Measurements from ENCODE around the gene FEM1B.
A peak's percentile ranks its signal among the peaks of the same experiment; 100 is the strongest.

Gene FEM1B

DNA sequence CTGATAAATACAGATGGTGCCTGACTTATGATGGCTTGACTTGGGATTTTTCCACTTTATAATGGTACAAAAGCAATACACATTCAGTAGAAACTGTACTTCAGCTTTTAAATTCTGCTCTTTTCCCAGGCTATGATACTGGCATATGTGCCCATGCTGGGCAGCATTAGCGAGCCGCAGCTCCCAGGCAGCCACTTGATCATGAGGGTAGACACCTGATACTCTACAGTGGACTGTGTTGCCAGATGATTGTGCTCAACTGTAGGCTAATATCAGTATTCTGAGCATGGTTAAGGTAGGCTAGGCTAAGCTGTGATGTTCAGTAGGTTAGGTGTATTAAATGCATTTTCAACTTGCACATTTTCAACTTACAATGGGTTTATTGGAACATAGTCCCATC lies 17.7 kb upstream of the FEM1B start:
- no peak for DNase-seq

DNA sequence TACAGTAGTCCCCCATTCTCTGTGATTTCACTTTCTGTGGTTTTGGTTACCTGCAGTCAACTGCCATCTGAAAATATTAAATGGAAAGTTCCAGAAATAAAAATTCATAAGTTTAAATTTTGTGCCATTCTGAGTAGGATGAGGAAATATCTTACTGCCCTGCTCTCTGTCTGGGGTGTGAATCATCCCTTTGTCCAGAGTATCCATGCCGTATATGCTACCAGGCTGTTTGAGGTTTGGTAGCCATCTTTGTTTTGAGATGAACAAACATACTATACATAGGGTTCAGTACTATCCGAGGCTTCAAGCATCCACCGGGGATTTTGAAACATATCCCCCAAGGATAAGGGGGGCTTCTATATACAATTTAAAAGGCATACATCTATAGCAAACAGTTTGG lies 16.3 kb upstream of the FEM1B start:
- DNase-seq, result no peak

DNA sequence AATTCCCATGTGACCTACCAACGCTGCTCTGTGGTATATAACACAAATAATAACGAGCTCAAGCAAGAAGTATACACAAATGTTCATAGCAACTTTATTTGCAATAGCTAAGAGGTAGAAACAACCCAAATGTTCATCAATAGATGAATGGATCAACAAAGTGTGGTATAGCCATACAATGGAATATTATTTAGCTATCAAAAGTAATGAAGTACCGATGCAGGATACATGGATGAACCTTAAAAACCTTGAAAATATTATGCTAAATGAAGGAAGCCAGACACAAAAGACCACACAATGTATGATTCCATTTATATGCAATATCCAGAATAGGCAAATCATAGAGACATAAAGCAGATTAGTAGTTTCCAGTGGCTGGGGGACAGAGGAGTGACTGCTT lies 15.6 kb upstream of the FEM1B start:
- DNase-seq, result no peak

DNA sequence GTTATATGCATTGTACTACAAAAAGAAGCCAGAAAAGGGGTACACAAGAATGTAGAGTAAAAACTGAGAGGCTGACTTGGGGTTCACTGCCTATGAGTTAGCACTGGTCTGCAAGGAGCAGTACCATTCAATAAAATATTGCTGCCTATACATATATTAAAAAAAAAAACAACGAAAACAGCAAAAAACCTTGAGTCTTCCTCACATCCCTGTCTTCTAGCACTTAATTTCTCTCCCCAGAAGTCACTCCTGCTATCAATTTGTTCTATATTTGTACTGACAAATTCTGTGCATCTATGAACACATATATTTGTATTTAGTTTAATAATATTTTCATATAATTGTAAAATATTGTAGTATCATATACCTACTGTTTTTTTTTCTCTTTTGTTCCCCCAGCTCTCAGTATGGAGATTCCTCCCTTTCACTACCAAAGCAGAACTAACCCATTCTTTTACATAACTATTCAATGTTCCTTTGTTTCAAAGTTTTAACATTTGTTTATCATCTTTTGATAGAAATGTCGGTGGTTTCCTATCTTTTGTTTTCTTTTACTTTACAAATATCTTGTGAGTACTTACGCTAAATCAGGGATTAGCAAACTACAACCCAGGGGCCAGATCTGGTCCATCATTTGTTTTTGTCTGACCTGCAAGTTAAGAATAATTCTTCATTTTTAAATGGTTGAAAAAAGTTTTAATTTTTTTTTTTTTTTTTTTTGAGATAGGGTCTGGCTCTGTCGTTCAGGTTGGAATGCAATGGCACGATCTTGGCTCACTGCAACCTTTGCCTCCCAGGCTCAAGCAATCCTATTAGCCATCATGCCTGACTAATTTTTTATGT lies 14.8 kb upstream of the FEM1B start:
- DNase-seq, result no peak

DNA sequence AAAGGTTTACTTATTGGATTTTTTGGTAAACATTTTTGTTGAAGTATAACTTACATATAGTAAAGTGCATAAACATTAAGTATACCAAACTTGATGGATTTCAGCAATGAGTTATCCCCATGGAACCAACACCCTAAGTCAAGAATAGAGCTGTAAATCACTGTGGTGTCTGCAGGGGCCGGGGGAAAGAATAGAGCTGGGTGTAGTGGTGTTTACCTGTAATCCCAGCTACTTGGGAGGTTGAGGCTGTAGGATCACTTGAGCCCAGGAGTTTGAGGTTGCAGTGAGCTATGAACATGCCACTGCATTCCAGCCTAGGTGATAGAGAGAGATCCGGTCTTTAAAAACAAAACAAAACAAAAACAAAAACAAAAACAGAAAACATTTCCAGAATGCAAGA lies 13.3 kb upstream of the FEM1B start:
- DNase-seq, result no peak

DNA sequence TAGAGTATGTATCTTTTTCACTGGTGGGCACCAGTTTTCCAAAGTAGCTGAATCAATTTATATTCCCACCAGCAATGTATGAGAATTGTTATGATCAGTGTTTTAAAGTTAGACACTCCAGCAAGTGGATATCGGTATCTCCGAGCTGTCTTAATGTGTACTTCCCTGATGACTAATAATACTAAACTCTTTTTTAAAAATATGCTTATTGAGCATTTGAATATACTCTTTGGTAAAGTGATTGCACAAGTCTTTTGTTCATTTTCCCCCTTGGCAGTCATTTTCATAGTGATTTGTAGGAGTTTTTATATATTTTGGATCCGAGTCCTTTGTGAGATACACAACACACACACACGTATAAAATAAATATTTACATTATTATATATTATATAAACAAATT lies 12.5 kb upstream of the FEM1B start:
- no peak for DNase-seq

DNA sequence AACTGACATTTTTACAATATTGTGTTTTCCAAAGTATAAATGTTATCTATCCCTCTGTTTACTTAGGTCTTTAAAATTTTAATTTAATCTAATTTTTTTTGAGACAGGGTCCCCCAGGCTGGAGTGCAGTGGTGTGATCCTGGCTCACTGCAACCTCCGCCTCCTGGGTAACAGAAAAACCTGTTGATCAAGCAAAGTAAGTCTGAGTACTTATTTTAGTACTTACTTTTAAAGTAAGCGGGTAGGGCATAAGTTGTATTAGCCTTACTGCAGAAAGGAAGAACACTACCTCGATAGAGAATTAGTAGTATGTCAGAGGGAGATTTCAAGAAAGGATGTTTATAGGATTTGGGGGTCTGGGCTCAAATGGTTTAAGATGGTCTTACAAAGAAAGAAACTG lies 11.9 kb upstream of the FEM1B start:
- DNase-seq, result no peak

DNA sequence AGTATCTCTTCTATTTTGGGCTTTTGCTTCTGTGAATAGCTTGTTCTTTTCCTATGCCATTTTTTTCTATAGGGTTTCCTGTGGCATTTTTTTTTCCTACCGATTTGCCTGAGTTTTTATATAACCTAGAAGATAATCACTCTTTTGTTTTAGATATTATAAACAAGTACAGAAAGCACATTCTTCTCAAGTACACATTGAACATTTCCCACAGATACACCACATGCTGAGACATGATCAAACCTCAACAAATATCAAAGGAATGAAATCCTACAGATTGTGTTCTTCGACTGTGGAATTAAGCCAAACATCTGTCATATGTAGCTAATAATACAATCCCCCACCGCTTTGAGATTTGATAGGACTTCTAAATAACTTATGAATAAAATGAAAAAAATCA lies 9.1 kb upstream of the FEM1B start:
- DNase-seq, result no peak

DNA sequence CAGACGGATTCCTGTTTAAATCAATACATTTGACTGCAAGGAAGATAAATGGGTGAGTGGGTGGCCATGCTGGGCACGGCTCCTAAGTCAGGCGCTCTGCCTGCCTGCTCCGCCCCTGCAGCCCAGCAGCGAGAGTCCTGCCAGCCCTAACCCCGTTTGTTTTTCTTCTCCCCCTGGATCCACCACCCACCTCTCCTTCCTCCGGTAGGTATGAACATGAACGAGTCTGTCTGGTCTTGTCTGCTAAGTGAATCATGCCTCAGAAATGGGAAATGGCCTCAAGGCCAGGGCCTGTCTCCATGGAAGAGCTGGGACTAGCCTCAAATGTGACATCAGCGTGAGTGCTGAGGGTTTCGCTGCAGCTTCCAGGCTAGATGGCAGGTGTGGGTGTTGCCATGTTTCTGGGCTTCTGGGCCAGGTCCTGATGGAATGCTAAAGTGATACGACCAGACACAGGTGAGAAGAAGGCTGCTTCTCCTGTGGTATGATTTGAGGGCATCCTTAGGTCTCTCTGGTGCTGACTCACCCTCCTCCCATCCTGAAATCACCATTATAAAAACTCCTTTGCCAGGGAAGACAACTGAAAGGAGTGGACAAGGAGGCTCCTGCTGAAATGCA lies 5.6 kb upstream of the FEM1B start:
- peak; percentile 73 for DNase-seq

DNA sequence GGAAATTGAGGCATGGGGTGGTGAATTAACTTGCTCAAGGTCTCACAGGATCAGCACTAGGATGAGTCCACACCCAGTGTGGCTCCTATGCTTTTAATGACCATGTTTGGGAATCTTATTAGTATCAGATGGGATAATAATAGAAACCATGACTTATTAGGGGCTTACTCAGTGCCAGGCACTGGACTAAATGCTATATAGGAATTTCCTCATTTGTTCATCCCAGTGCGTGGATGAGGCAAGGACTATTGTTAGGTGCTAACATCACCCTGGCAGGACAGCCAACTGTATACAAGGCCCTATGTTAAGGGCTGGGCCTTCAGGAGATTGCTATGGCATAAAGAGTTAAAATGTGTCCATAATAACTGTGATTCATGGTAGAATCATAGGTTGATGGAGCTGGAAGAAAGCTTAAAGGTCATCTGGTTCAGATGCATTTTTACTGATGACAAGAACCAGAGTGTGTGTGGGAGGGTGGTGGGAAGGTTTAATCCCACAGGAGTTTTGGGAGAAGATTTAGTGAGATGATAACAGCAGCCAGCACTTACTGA lies 4.7 kb upstream of the FEM1B start:
- no peak for DNase-seq

DNA sequence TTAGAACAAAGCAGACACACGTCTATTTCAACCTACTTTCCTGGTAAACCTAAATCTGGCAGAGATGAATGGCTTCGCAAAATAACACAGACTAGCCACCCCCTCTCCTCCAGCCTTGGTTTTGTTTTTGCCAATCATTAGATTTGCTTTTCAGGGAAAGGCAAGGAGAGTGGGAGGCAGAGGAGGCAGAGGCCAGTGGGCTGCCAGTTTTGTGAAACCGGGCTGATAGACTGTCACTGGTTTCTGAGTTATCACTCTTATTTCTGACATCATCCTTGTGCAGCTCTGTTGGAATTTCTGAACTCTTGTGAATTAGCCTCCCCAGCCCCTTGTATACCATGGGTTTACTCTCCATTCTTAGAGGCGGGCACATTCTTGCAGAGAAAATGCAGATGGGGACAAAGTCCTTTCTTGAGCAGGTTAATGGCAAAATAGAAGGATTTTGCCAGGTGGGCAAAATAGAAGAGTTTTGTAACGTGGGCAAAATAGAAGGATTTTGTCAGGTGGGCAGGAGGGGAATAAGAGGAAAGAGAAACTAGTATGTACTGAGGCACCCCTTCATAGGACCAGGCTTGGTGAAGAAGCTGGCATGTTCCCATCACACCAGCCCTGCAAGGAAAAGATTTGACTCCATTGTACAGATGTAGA lies 3.2 kb upstream of the FEM1B start:
- no peak for DNase-seq

DNA sequence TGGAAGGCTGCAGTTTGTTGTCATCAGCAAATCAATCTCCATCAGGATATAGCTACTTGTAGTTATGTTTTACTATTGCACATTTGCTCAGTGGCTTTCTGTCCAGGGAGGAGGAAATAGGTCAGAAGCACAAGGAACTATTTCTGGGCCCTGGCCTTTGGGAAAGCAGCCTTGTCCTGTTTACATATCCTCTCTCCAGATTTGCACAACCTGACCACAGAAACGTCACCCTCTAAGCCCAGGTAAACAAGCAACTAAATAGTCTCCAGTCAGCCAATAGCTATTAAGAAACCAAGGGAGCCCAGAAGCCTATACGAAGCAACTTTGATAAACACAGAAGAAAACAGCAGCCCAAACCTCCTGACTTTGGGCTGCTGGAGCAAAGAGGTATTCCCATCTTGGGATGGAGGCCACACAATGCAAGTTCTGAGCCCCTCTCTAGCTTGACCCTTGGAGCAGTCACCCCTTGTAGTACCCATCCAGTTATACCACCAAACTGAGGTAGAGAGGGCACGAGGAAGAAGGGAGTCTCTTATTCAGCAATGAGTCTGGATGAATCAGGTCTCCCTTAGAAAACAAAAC lies 2.3 kb upstream of the FEM1B start:
- no peak for DNase-seq

DNA sequence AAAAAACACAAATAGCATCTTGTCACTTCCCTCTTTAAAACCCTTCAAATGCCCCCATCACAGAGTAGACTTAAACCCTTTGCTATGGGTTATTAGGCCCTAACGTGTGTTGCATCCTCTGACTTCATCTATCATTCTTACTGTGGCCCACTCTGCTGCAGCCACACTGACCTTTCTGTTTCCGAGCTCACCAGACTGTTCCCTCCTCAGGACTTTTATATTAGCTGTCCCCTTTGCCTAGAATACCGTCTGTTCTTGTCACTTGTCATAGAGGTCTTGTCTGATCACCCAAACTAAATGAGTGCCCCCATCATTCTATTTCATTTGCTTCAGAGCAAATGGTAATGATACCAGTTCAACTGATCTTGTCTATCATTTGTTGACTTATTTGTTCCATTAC lies 877 bp upstream of the FEM1B start:
- no peak for DNase-seq

DNA sequence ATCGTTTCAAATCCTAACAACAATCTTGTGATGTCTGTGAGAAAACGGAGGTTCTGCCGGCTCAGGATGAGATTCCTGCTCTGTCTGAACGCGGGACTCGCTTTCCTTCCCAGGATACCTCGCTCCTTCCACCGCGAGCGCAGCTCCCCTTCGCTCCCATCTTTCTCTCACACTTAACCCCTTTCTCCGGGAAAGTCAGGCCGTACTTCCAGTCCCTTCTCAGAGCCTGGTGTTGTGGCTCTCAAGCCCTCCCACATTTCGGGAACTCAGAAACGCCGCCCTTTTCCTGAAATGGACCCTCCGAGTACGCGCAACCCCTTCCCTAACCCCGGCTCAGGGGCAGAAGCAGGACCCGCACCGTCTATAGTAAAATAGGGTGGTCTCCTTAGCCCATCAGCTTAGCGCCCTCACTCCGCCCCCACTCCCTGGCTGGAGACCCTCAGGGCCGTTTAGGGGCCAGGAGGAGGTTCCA lies 378 bp upstream of the FEM1B start:
- no peak for DNase-seq

DNA sequence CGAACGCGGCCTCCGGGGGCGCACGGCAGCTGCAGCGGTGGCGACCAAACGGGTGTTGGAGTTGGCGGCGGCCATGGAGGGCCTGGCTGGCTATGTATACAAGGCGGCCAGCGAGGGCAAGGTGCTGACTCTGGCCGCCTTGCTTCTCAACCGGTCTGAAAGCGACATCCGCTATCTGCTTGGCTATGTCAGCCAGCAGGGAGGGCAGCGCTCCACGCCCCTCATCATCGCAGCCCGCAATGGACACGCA lies 725 bp downstream of the FEM1B start:
- DNase-seq, result peak; percentile 40

DNA sequence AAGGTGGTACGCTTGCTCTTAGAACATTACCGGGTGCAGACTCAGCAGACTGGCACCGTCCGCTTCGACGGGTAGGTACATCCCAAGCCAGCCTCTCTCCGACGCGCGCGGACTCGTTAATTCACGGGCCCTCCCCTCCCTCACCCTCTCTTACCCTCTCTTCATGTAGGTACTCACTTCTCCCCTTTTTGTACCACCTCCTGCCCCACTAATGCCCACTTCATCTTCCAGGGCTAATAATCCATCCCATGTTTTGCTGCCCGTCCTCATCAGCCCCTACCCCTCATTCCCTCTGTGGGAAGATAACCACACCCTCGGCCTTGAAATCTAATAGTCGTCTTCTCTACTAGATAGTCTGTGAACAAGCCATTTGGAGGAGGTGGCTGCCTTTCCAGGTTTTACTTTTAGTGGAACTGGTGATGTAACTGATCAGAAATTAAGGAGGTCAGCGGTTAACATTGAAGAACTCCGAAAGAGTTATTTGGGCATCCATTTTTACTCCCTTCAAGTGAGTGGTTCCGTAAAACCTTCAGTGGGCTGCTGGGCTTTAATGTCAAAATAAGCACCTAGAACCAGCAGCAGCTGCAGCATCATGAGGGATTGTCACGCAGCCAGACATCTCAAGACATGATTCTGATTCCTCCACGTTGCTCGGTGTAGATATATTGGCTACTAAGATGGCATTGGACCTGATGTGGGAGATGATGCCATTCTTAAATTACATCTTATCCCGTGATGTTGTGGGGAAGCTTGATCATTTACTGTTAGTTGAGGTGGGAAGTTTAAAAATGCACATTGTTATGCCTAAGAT lies 1.3 kb downstream of the FEM1B start:
- DNase-seq, result no peak

DNA sequence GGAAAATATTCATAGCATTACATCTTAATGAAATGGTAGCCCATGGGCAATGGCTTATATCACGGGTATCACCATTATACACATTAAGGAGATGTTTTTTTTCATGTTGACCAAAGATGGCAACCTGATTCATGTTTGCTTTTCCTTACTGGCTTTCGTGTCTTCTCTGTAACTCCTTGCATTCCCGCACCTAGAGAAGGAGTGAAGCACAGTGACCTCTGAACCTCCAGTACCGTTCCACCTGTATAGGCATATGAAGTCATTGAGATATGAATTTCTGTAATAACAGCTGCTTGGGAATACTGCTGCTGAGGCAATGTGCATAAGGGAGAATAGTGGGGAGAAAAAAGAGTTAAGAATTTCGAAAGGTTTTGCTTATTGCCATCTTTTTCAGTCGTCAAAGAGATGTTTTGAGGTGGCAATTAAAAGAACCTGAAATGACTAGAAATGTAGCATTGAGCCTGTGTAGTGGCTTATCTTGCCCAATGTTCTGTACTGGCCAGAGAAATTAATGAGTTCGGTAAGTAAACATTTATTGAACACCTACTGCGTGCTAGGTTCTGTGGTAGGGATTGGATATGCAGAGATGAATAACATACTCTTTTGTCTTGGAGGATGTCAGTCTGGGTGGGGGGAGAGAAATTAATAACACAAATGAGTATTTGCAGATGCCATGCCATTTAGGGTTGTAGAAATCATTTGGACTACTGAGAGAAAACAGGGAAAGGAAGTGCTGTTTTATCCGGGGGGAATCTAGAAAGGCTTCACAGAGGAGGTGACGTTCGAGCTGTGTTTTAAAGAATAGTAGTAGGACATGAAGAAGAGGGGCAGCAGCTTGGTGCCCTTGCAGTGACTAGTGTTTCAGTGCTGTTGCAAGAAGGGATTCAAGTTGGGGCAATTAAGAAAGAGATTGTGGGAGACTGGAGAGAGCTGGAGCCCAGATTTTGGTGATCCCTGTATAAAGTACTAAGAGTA lies 2.5 kb downstream of the FEM1B start:
- no peak for DNase-seq

DNA sequence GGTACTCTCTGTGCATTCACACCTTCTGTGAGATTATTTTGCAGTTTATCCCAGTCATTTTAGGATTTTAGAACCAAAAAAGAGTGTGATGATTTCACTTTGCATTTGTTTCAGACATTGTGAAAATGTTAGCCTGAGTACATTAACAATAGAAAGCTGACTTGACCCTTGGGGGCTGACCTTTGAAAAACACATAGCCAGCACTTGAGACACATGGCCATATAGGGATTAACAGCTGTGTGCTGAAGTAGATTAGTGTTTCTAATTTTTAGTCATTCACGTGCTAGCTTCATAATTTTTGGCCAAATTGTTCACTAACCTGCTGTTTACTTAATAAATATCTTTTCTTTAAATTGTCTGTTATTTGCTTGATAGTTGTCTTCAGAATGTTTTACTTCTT lies 3.5 kb downstream of the FEM1B start:
- DNase-seq, result no peak

DNA sequence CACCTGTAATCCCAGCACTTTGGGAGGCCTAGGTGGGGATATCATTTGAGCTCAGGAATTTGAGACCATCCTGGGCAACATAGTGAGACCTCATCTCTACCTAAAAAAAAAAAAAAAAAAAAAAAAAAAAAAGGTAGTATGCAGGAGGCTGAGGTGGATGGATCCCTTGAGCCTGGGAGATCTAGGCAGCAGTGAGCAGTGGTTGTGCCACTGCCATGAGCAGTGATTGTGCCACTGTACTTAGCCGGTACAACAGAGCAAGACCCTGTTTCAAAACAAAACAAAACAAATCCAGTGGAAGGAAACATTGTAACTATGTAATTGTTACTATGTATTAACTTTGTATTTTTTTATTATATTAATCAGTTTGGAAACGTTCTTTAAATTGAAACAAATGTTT lies 5.9 kb downstream of the FEM1B start:
- no peak for DNase-seq

DNA sequence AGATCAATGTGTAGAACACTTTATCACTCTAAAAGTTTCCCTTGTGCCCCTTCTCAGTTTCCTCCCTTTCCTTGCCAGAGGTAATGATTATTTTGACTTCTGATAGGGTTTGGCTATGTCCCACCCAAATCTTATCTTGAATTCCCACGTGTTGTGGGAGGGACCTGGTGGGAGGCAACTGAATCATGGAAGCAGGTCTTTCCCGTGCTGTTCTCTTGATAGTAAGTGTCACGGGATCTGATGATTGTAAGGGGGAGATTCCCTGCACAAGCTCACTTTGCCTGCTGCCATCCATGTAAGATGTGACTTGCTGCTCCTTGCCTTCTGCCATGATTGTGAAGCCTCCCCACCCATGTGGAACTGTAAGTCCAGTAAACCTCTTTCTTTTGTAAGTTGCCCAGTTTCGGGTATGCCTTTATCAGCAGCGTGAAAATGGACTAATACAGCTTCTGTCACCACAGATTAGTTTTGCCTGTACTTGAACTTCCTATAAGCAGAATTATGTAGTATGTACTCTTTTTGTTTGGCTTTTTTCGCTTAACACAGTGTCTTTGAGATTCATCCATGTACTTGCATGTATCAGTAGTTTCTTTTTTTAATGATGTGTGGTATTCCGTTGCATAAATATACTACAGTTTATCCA lies 7.2 kb downstream of the FEM1B start:
- no peak for DNase-seq

All from amniotic stem cell (primary cell).